GM10248 (cell line): ENCODE measurements around the gene COMMD7.
A peak's percentile ranks its signal among the peaks of the same experiment; 100 is the strongest.

Experiments used
- CTCF ChIA-PET: fragments of 300-600 bp; sonication (Branson Sonifier 250); formaldehyde crosslinking; extraction: SDS; loops from one replicate; lab custom pipeline; 2021; ENCODE audit warnings: antibody characterized with exemption; lab: Yijun Ruan, JAX
- POLR2A ChIA-PET: fragments of 350-650 bp; sonication (Branson Sonifier 250); formaldehyde crosslinking; extraction: SDS; loops from one replicate; lab custom pipeline; 2020; ENCODE audit warnings: antibody characterized with exemption; lab: Yijun Ruan, JAX
- DNase-seq: peaks from one replicate; pipeline ENCODE4 v3.0.0; 2012; ENCODE audit errors: extremely low spot score
- CTCF ChIP-seq: IDR thresholded peaks from 2 replicates; pipeline ENCODE4 v1.5.1; 2012; ENCODE audit warnings: mild to moderate bottlenecking, low read depth; ENCODE audit errors: extremely low read depth, missing control alignments, control extremely low read depth

Gene COMMD7

DNA sequence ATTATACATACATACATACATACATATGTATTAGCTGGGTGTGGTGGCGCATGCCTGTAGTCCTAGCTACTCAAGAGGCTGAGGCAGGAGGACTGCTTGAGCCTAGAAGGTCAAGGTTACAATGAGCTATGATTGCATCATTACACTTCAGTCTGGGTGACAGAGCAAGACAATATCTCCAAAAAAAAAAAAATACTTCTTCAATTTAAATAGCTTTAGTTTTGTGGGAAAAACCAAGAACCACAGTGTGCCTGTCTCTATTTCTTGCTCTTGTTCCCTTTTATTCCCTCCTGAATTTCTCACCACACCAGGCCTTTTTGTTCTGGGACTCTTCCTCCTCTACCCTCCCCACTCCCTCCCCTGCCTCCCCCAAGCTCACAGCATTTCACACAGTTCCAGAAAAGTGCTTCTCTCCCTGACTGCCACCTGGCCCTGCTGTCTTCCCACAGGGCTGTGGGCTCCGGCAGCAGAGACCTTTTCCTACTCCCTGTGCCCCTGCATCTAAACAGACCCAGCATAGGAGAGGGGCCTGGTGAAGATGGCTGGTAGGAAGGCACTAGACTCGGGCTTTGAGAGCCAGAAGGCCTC, 70.8 kb downstream of the COMMD7 start:
- no peak for TF ChIP-seq CTCF
- DNase-seq: peak; percentile 41
- CTCF ChIA-PET: interaction anchor here (0.9 to 10.4 kb wide), 15 partner anchors 9 to 816 kb away, joined by 3 to 224 read pairs (median 6); no protein-coding TSS in a partner anchor
- POLR2A ChIA-PET: no interaction called here

GRCh38 chr20:32670773-32671455, 72.4 kb downstream of the COMMD7 start:
- DNase-seq: no peak
- POLR2A ChIA-PET: interaction anchor here (0.7 kb wide), 1 partner anchor 44 kb away, joined by 4 read pairs; no protein-coding TSS in a partner anchor
- CTCF ChIA-PET: interaction anchor here (1.8 kb wide), 1 partner anchor 107 kb away, joined by 5 read pairs; no protein-coding TSS in a partner anchor
- no peak for TF ChIP-seq CTCF

- POLR2A ChIA-PET: no interaction called here
- no peak for TF ChIP-seq CTCF
- CTCF ChIA-PET: interaction anchor here (1.3 to 2.4 kb wide), 2 partner anchors 14 to 112 kb away, joined by 10 to 14 read pairs; no protein-coding TSS in a partner anchor
- DNase-seq: no peak
Measured at GRCh38 chr20:32667027-32667426, 76.2 kb downstream of the COMMD7 start.

GRCh38 chr20:32664678-32665159, 78.5 kb downstream of the COMMD7 start:
- DNase-seq: no peak
- POLR2A ChIA-PET: no interaction called here
- CTCF ChIA-PET: interaction anchor here (1.3 to 5.7 kb wide), 3 partner anchors 9 to 142 kb away, joined by 3 to 33 read pairs (median 26); partner anchors contain the start of gene C20orf203
- no peak for TF ChIP-seq CTCF

- no peak for DNase-seq
- CTCF ChIA-PET: interaction anchor here (3.3 to 5.7 kb wide), 3 partner anchors 9 to 141 kb away, joined by 15 to 33 read pairs (median 26); partner anchors contain the start of gene C20orf203
- POLR2A ChIA-PET: no interaction called here
- no peak for TF ChIP-seq CTCF
Measured at GRCh38 chr20:32664012-32664677, 79.1 kb downstream of the COMMD7 start.
